NB4 (cell line): ENCODE measurements around the gene PAPSS1.

Experiments used
- DNase-seq: peaks from one replicate; pipeline ENCODE4 v3.0.0; 2010; ENCODE audit warnings: low read depth
- H3K4me3 ChIP-seq: one replicate; pipeline ENCODE4 v1.5.1; 2011; ENCODE audit warnings: mild to moderate bottlenecking, low read depth, low read length, moderate library complexity
- CTCF ChIP-seq: IDR thresholded peaks from one replicate; pipeline ENCODE4 v1.5.1; 2012; ENCODE audit warnings: low read depth, low read length
- MAX ChIP-seq: IDR thresholded peaks from 2 replicates; pipeline ENCODE4 v1.6.1; 2011; ENCODE audit warnings: low read depth, low read length
- MYC ChIP-seq: IDR thresholded peaks from 2 replicates; pipeline ENCODE4 v1.6.1; 2011; ENCODE audit warnings: low read depth, low read length
- POLR2A ChIP-seq: IDR thresholded peaks from 2 replicates; pipeline ENCODE4 v1.6.1; 2011; ENCODE audit warnings: mild to moderate bottlenecking; ENCODE audit not compliant: insufficient read length; ENCODE audit errors: extremely low read depth

Gene PAPSS1

GRCh38 chr4:107575243-107575642, 144.8 kb downstream of the PAPSS1 start:
- TF ChIP-seq CTCF = no peak
- no peak for TF ChIP-seq POLR2A
- no peak overlapping the region for H3K4me3 ChIP-seq
- DNase-seq = no peak

- no peak overlapping the region for H3K4me3 ChIP-seq
- no peak for TF ChIP-seq MYC
- no peak for TF ChIP-seq POLR2A
- no peak for TF ChIP-seq CTCF
- no peak for TF ChIP-seq MAX
- no peak for DNase-seq
Observed at GRCh38 chr4:107572281-107572680, 147.8 kb downstream of the PAPSS1 start.

- H3K4me3 ChIP-seq = no peak overlapping the region
- TF ChIP-seq CTCF (no peak), POLR2A (no peak), MAX (no peak), MYC (no peak)
Observed at GRCh38 chr4:107570952-107571351, 149.1 kb downstream of the PAPSS1 start.

GRCh38 chr4:107564326-107564725, 155.7 kb downstream of the PAPSS1 start:
- TF ChIP-seq CTCF = no peak
- TF ChIP-seq MYC = no peak
- TF ChIP-seq MAX = no peak
- no peak for TF ChIP-seq POLR2A
- DNase-seq = no peak
- H3K4me3 ChIP-seq = no peak overlapping the region

More at GRCh38 chr4:107570952-107571351, 149.1 kb downstream of the PAPSS1 start:
- DNase-seq = no peak
